GM12878 (cell line): Measurements from ENCODE around the gene TSPAN2.

Experiments used
- JUND ChIP-seq: IDR thresholded peaks from 2 replicates; pipeline ENCODE4 v1.6.1; 2012; ENCODE audit warnings: low read depth, mild to moderate bottlenecking, low read length, improper control_type of control experiment, moderate library complexity
- KDM1A ChIP-seq: fragments of 200-600 bp; sonication (generic); IDR thresholded peaks from 2 replicates; pipeline ENCODE4 v1.6.1; 2016; ENCODE audit warnings: borderline replicate concordance
- MTA2 ChIP-seq: fragments of 450-650 bp; IDR thresholded peaks from 2 replicates; pipeline ENCODE4 v1.6.1; 2016; ENCODE audit warnings: low read depth, mild to moderate bottlenecking, moderate library complexity
- POLR2A ChIP-seq: IDR thresholded peaks from 2 replicates; pipeline ENCODE4 v1.6.1; 2011; ENCODE audit warnings: low read depth, mild to moderate bottlenecking, low read length
- POLR2AphosphoS5 ChIP-seq: IDR thresholded peaks from 2 replicates; pipeline ENCODE4 v1.6.1; 2011; ENCODE audit warnings: mild to moderate bottlenecking, low read length, inconsistent platforms
- RUNX3 ChIP-seq: IDR thresholded peaks from 2 replicates; pipeline ENCODE4 v1.6.1; 2012; ENCODE audit warnings: low read length, inconsistent platforms
- SIN3A ChIP-seq: IDR thresholded peaks from 2 replicates; pipeline ENCODE4 v1.6.1; 2012; ENCODE audit warnings: low read depth, low read length, improper control_type of control experiment
- SMC3 ChIP-seq: IDR thresholded peaks from 2 replicates; pipeline ENCODE4 v1.6.1; 2011; ENCODE audit warnings: low read length, improper control_type of control experiment, borderline replicate concordance
- STAT1 ChIP-seq: fragments of 450-650 bp; conservative IDR thresholded peaks from 2 replicates; pipeline ENCODE4 v1.6.1; 2014; ENCODE audit warnings: antibody characterized with exemption, mild to moderate bottlenecking
- ZNF274 ChIP-seq: IDR thresholded peaks from one replicate; pipeline ENCODE4 v1.8.0; 2011; ENCODE audit not compliant: insufficient read length, insufficient read depth
- TF ChIP-seq, protein P1 (sequence below): IDR thresholded peaks from 2 replicates; pipeline ENCODE4 v1.6.1; 2011; ENCODE audit warnings: mild to moderate bottlenecking, low read depth, low read length, moderate library complexity; ENCODE audit not compliant: insufficient replicate concordance
- TF ChIP-seq, protein P2 (sequence below): IDR thresholded peaks from 2 replicates; pipeline ENCODE4 v1.6.1; 2011; ENCODE audit warnings: low read depth, mild to moderate bottlenecking, low read length, moderate library complexity, borderline replicate concordance; ENCODE audit errors: extremely low read depth
- TF ChIP-seq, protein P3 (sequence below), 3 experiments: IDR thresholded peaks in 2 of 3; conservative IDR thresholded peaks in 1 of 3; 2 replicates each; pipeline ENCODE4 v1.5.1; 2011; ENCODE audit warnings: low read depth in 3 of 3, low read length in 3 of 3, mild to moderate bottlenecking in 3 of 3, control low read depth in 2 of 3, moderate library complexity in 2 of 3, inconsistent platforms in 1 of 3, mixed read lengths in 1 of 3; ENCODE audit not compliant: control insufficient read depth in 2 of 3, insufficient read depth in 1 of 3; ENCODE audit errors: extremely low read depth in 1 of 3

DNA sequence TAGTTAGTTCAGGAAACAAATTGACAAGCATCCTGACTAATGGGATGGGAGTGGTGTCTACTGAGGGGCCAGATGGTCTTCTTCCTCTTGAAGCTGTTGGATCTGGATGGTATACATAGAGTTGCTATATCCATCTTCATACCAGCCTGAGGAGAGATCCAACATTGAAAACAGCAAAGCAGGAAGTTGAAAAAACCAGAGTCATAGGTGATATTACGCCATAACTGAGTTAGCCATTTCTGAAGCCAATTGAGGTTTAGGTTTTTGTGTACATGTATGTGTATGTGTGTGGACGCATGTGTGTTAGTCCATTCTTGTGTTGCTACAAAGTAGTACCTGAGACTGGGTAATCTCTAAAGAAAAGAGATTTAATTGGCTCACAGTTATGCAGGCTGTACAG lies 2.3 kb upstream of the TSPAN2 start:
- TF ChIP-seq MTA2 (no peak), POLR2A (no peak), SMC3 (no peak), RUNX3 (no peak), KDM1A (no peak), SIN3A (no peak), ZNF274 (no peak), STAT1 (no peak), JUND (no peak), POLR2AphosphoS5 (no peak)
- TF ChIP-seq, protein P1, sequence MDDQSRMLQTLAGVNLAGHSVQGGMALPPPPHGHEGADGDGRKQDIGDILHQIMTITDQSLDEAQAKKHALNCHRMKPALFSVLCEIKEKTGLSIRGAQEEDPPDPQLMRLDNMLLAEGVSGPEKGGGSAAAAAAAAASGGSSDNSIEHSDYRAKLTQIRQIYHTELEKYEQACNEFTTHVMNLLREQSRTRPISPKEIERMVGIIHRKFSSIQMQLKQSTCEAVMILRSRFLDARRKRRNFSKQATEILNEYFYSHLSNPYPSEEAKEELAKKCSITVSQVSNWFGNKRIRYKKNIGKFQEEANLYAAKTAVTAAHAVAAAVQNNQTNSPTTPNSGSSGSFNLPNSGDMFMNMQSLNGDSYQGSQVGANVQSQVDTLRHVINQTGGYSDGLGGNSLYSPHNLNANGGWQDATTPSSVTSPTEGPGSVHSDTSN: no peak
- TF ChIP-seq, protein P2, sequence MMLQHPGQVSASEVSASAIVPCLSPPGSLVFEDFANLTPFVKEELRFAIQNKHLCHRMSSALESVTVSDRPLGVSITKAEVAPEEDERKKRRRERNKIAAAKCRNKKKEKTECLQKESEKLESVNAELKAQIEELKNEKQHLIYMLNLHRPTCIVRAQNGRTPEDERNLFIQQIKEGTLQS: no peak
- TF ChIP-seq, protein P3, sequence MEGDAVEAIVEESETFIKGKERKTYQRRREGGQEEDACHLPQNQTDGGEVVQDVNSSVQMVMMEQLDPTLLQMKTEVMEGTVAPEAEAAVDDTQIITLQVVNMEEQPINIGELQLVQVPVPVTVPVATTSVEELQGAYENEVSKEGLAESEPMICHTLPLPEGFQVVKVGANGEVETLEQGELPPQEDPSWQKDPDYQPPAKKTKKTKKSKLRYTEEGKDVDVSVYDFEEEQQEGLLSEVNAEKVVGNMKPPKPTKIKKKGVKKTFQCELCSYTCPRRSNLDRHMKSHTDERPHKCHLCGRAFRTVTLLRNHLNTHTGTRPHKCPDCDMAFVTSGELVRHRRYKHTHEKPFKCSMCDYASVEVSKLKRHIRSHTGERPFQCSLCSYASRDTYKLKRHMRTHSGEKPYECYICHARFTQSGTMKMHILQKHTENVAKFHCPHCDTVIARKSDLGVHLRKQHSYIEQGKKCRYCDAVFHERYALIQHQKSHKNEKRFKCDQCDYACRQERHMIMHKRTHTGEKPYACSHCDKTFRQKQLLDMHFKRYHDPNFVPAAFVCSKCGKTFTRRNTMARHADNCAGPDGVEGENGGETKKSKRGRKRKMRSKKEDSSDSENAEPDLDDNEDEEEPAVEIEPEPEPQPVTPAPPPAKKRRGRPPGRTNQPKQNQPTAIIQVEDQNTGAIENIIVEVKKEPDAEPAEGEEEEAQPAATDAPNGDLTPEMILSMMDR (IDR thresholded peaks at IDR 0.05 in 2 of 3, conservative IDR thresholded peaks at IDR 0.05 in 1 of 3; ENCODE audit: control insufficient read depth in 2 of 3, extremely low read depth in 1 of 3, insufficient read depth in 1 of 3, low read depth in 3 of 3, low read length in 3 of 3): no peak
